ENCODE measurements around the gene LRP3. TPM values are rescaled to one million over a fixed set of nuclear protein-coding genes. Genes with fewer than 3 reads are reported as not detected.

The LRP3 gene
- total RNA-seq, 1 donor from 2014 or later: 13.3 TPM

DNA sequence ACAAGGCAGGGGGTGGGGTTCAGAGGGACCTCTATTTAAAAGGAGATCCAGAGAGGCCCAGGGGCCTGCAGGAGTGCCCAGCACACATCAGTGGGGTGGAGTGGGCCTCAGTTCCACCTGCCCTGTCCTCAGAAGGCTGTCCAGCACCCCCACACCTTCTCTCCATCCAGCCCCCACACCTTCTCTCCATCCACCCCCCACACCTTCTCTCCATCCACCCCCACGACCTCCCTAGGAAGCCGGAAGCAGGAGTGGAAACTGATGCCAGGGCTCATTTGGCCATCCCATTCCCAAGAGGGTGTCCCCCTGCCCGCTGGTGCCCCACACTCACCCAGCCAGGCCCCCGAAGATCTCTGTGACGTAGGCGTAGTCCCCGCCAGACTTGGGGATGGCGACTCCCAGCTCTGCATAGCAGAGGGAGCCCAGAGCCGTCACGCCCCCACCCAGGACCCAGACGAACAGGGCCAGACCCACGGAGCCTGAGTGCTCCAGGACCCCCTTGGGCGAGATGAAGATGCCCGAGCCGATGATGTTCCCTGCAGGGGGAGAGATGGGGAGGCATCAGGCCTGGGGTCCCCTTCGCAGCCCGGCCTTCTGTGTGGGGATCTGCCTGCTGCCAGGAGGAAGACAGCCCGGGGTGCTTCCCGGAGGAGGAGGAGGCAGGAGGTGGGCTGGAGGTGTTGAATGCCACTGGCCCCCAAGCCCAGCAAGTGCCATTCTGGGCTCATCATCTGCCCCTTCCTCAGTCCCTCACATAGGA, 21.5 kb downstream of the LRP3 start:
- H3K36me3 Mint-ChIP-seq (ENCODE audit: low read depth, unreplicated experiment): peaks cover 2% of the 10 kb centered on the region
- peaks cover 27% of the 10 kb centered on the region for H3K27me3 Mint-ChIP-seq (ENCODE audit: low read depth, unreplicated experiment)
- Histone ChIP-seq H3K4me1 (ENCODE audit: insufficient read depth, low read length) (peaks cover 5% of the 10 kb centered on the region), H3K79me2 (ENCODE audit: insufficient read depth, low read length) (no peaks in the 10 kb centered on the region), H4K20me1 (ENCODE audit: insufficient read depth, low read length) (peaks cover 3% of the 10 kb centered on the region), H3K27me3 (ENCODE audit: insufficient read depth, low read length) (peaks cover 6% of the 10 kb centered on the region), H3K9ac (ENCODE audit: low read length) (no peak overlapping the region), H3K27ac (ENCODE audit: low read depth, low read length) (no peak overlapping the region), H2AFZ (ENCODE audit: low read depth, low read length) (no peak overlapping the region), H3K36me3 (ENCODE audit: insufficient read depth, low read length) (no peaks in the 10 kb centered on the region), H3K4me3 (ENCODE audit: insufficient read depth, low read depth, low read length) (no peak overlapping the region), H3K9me3 (ENCODE audit: insufficient read depth, low read depth, low read length) (no peaks in the 10 kb centered on the region), H3K4me2 (ENCODE audit: low read length) (no peak overlapping the region)
- no peak overlapping the region for H3K4me3 Mint-ChIP-seq (ENCODE audit: unreplicated experiment)
- TF ChIP-seq CTCF (IDR thresholded peaks at IDR 0.05; ENCODE audit: insufficient read depth, low read depth, low read length) (no peak), EZH2 (IDR thresholded peaks at IDR 0.05; ENCODE audit: insufficient read depth, low read length) (no peak)
- FAIRE-seq (no peak), DNase-seq (ENCODE audit: low read depth) (no peak)
- no peaks in the 10 kb centered on the region for H3K4me1 Mint-ChIP-seq (ENCODE audit: low read depth, unreplicated experiment)
- H3K9me3 Mint-ChIP-seq (ENCODE audit: unreplicated experiment): peaks cover 2% of the 10 kb centered on the region
- H3K27ac Mint-ChIP-seq (ENCODE audit: unreplicated experiment): no peak overlapping the region

- TF ChIP-seq EZH2 (IDR thresholded peaks at IDR 0.05; ENCODE audit: insufficient read depth, low read length): no peak
- H3K36me3 Mint-ChIP-seq (ENCODE audit: low read depth, unreplicated experiment): no peaks in the 10 kb centered on the region
- Histone ChIP-seq H3K79me2 (ENCODE audit: insufficient read depth, low read length) (no peaks in the 10 kb centered on the region), H3K9ac (ENCODE audit: low read length) (no peak overlapping the region), H3K4me3 (ENCODE audit: insufficient read depth, low read depth, low read length) (no peak overlapping the region), H3K4me1 (ENCODE audit: insufficient read depth, low read length) (peaks cover 5% of the 10 kb centered on the region), H3K9me3 (ENCODE audit: insufficient read depth, low read depth, low read length) (no peaks in the 10 kb centered on the region), H3K27ac (ENCODE audit: low read depth, low read length) (no peak overlapping the region), H3K36me3 (ENCODE audit: insufficient read depth, low read length) (no peaks in the 10 kb centered on the region), H2AFZ (ENCODE audit: low read depth, low read length) (no peak overlapping the region), H3K4me2 (ENCODE audit: low read length) (no peak overlapping the region), H3K27me3 (ENCODE audit: insufficient read depth, low read length) (peaks cover 12% of the 10 kb centered on the region), H4K20me1 (ENCODE audit: insufficient read depth, low read length) (peaks cover 9% of the 10 kb centered on the region)
- peaks cover 5% of the 10 kb centered on the region for H3K9me3 Mint-ChIP-seq (ENCODE audit: unreplicated experiment)
- H3K27ac Mint-ChIP-seq (ENCODE audit: unreplicated experiment): no peak overlapping the region
- no peak overlapping the region for H3K4me3 Mint-ChIP-seq (ENCODE audit: unreplicated experiment)
- FAIRE-seq (no peak), DNase-seq (ENCODE audit: low read depth) (no peak)
- H3K27me3 Mint-ChIP-seq (ENCODE audit: low read depth, unreplicated experiment): peaks cover 34% of the 10 kb centered on the region
- peaks cover 3% of the 10 kb centered on the region for H3K4me1 Mint-ChIP-seq (ENCODE audit: low read depth, unreplicated experiment)
These were observed 22.2 kb downstream of the LRP3 start for GRCh38 chr19:33216198-33216830.

- H3K27ac ChIP-seq (ENCODE audit: low read depth, low read length): no peak overlapping the region
These were observed 23.8 kb downstream of the LRP3 start for GRCh38 chr19:33217881-33218280.

More at GRCh38 chr19:33217881-33218280, 23.8 kb downstream of the LRP3 start:
- H3K27ac Mint-ChIP-seq (ENCODE audit: unreplicated experiment): no peak overlapping the region
- peaks cover 3% of the 10 kb centered on the region for H3K4me1 Mint-ChIP-seq (ENCODE audit: low read depth, unreplicated experiment)
- H2AFZ ChIP-seq (ENCODE audit: low read depth, low read length): no peak overlapping the region
- DNase-seq (ENCODE audit: low read depth) (no peak), FAIRE-seq (no peak)
- no peaks in the 10 kb centered on the region for H3K36me3 Mint-ChIP-seq (ENCODE audit: low read depth, unreplicated experiment)
- no peaks in the 10 kb centered on the region for H3K79me2 ChIP-seq (ENCODE audit: insufficient read depth, low read length)
- H3K4me3 Mint-ChIP-seq (ENCODE audit: unreplicated experiment): no peak overlapping the region
- H4K20me1 ChIP-seq (ENCODE audit: insufficient read depth, low read length): peaks cover 9% of the 10 kb centered on the region
- H3K9ac ChIP-seq (ENCODE audit: low read length): no peak overlapping the region
- no peaks in the 10 kb centered on the region for H3K36me3 ChIP-seq (ENCODE audit: insufficient read depth, low read length)
- peaks cover 5% of the 10 kb centered on the region for H3K4me1 ChIP-seq (ENCODE audit: insufficient read depth, low read length)
- H3K27me3 Mint-ChIP-seq (ENCODE audit: low read depth, unreplicated experiment): peaks cover 39% of the 10 kb centered on the region
- H3K9me3 Mint-ChIP-seq (ENCODE audit: unreplicated experiment): peaks cover 5% of the 10 kb centered on the region
- no peak overlapping the region for H3K4me3 ChIP-seq (ENCODE audit: insufficient read depth, low read depth, low read length)
- no peaks in the 10 kb centered on the region for H3K9me3 ChIP-seq (ENCODE audit: insufficient read depth, low read depth, low read length)
- H3K4me2 ChIP-seq (ENCODE audit: low read length): no peak overlapping the region
- TF ChIP-seq CTCF (IDR thresholded peaks at IDR 0.05; ENCODE audit: insufficient read depth, low read depth, low read length) (no peak), EZH2 (IDR thresholded peaks at IDR 0.05; ENCODE audit: insufficient read depth, low read length) (no peak)
- H3K27me3 ChIP-seq (ENCODE audit: insufficient read depth, low read length): peaks cover 12% of the 10 kb centered on the region

Data from astrocyte (in vitro differentiated cells and primary cell).